HG03442 (cell line): Measurements from ENCODE around the gene FIBIN.

ENCODE experiments used
- ATAC-seq: cut with Tn5 transposase; IDR thresholded peaks from one replicate; pipeline ENCODE4 v1.9.1; 2021; ENCODE audit warnings: mild to moderate bottlenecking, moderate library complexity; ENCODE audit not compliant: unreplicated experiment

Gene FIBIN

DNA sequence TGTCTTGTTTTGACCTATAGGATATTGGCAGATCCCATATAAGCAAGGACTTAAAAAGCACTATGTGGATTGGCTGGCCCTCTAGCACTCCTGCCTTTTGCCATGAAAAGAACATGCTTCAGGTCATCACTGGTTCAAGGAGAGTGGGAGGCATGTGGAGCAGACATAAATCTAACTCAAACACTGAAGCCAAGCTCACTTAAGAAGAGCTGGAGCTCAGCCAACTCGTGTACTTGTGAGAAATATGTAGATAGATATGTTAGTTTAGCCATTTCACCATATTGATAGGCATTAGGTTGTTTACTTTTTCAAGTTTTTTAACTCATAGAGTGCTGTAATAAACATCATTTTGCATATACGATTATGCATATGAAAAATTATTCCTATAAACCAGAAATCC, 26.8 kb downstream of the FIBIN start:
- ATAC-seq: no peak

GRCh38 chr11:27022659-27023251, 28.8 kb downstream of the FIBIN start:
- no peak for ATAC-seq

- no peak for ATAC-seq
Observed at GRCh38 chr11:27024865-27025264, 31.0 kb downstream of the FIBIN start.

DNA sequence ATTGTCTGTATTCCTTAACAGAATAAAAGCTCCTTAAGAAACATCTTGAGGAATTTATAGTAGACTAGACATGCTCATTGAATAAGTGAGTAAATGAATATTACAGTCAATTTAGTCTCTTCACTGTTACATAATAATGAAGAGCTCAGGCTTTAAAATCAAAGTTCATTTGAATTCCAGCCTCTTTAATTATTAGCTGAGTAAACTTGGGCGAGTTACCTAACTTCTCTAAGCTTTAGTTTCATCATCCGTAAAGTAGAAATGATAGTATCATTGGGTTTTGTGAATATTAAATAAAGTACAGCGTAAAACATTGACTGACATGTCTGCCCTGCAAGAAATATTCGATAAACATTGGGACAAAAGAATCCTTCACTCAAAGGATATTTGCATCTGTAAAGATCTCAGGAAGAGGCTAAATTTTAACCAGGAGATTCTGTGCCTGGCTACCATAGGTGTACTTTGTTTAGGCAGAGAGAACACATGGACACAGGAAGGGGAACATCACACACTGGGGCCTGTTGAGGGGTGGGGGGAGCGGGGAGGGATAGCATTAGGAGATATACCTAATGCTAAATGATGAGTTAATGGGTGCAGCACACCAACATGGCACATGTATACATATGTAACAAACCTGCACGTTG, 31.5 kb downstream of the FIBIN start:
- no peak for ATAC-seq

DNA sequence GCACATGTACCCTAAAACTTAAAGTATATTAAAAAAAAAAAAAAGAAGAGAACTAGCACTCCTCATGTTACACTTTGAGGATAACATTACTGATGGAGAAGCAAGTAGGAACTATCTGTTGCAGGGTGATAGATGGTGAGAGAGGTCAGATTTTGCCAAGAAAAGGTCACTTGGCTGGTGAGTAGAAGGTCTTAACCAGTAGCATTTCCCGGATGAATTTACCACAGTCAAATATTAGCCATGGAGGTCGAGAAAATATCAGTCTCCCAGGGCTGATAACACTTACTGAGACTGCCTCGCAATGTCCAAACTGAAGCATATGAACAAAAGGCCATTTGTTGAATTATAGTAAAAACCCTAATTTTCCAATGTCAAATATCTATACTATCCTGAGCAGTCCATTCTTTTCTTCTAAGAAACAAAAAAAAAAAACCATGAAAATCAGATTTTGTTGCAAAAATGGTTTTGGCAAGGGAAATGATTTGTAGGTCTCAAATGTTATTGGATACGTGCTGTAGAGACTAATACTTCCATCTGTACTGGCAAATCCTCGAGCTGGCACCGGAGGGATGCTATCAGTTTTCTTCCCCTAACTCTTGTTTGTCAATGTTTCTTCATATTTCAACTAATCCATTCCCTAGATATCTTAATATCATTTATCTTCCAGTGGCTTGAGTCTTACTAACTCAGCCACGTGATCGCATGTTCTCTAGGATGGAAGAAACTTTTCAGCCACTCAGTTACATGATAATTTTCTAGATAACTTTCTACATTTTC, 32.2 kb downstream of the FIBIN start:
- no peak for ATAC-seq

- ATAC-seq: no peak
Observed at GRCh38 chr11:27028561-27028965, 34.7 kb downstream of the FIBIN start.

- ATAC-seq: no peak
Observed at GRCh38 chr11:27029966-27030365, 36.1 kb downstream of the FIBIN start.

DNA sequence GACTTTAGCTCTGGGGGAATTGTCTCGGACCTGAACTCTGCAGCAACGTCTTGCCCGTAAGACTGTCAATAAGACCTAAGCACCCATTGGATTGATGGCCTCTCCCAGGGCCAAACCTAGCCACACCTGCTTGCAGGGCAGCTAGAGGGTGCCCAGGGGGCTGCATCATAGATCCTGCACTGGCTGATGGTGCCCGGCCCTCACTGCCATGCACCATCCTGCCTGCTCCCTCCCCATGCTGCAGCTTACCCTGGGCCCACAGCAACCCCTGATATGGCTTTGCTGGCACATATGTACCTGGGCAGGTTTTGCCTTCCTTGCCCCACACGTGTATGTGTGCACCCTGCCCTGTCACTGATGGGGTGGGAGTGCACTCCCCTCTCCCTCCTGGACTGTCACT, 37.8 kb downstream of the FIBIN start:
- no peak for ATAC-seq

- no peak for ATAC-seq
Observed at GRCh38 chr11:27039873-27040272, 46.0 kb downstream of the FIBIN start.

GRCh38 chr11:27040302-27041115, 46.6 kb downstream of the FIBIN start, which contains the start of gene BBOX1:
Gene BBOX1, plus strand, starts transcription at chr11:27040815. Its CDS starts 14,616 bp downstream, at chr11:27055431.
- ATAC-seq: no peak

DNA sequence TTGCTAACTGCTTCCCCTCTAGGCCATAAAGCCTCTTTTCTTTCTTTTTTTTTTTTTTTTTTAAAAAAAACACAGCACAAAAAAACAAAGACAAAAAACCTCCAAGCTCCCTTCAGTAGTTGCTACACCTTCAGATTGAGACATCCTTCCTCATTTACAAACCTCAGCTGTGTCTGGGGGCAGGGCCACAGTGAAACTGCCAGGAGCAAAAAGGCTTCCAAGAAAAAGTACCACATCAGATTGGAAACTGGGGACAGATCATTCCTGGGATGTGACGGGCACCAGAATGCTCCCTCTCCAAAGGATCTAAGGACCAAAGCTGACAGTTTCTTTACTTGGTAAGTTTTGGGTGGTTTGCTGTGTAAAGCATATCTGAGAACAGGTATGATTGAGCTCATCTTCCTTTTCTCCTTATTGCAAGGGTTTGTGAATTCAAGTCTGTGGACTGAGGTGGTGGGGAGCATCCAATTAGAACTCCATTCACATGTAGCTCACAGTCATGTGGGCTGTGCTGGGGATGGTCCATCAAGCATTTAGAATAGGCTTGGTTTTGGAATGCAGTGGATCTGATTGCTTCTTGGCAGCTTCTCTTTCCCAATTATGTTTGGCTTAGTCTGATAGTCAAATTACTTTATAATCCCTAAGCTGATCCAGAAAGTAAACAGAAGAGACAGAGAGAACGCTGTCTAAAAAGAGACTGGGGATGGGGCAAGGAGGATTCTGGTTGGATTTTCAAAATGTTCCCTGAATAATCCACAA, 47.4 kb downstream of the FIBIN start:
- no peak for ATAC-seq
